Kidney epithelial cell (primary cell): ENCODE data around the gene KPTN. TPM values are rescaled to one million over a fixed set of nuclear protein-coding genes. Genes with fewer than 3 reads are reported as not detected.

ENCODE experiments used
- DNase-seq: peaks from one replicate; pipeline ENCODE4 v3.0.0-alpha.2; 2010; ENCODE audit warnings: low read depth
- H3K27me3 ChIP-seq: 2 replicates; pipeline ENCODE4 v1.6.0; 2011; ENCODE audit warnings: low read length; ENCODE audit not compliant: control insufficient read depth, insufficient read depth
- H3K36me3 ChIP-seq: 2 replicates; pipeline ENCODE4 v1.5.1; 2011; ENCODE audit warnings: low read length; ENCODE audit not compliant: control insufficient read depth, insufficient read depth
- H3K4me3 ChIP-seq: 2 replicates; pipeline ENCODE4 v1.5.1; 2011; ENCODE audit warnings: low read depth, mild to moderate bottlenecking, control low read depth, low read length
- total RNA-seq: library from RNA; depleted of rRNA; stranded (reverse); fragments of >200 nt; gene quantifications from 2 replicates; pipeline ENCODE4 v1.2.3, GENCODE V29; 2015
- TF ChIP-seq, protein P1 (sequence below): IDR thresholded peaks from 2 replicates; pipeline ENCODE4 v1.5.1; 2011; ENCODE audit warnings: mild to moderate bottlenecking, moderate library complexity, low read length, control low read depth, inconsistent platforms; ENCODE audit not compliant: insufficient read depth, poor library complexity, severe bottlenecking

KPTN gene
- total RNA-seq, 1 donor from 2014 or later: 6.0 TPM

DNA sequence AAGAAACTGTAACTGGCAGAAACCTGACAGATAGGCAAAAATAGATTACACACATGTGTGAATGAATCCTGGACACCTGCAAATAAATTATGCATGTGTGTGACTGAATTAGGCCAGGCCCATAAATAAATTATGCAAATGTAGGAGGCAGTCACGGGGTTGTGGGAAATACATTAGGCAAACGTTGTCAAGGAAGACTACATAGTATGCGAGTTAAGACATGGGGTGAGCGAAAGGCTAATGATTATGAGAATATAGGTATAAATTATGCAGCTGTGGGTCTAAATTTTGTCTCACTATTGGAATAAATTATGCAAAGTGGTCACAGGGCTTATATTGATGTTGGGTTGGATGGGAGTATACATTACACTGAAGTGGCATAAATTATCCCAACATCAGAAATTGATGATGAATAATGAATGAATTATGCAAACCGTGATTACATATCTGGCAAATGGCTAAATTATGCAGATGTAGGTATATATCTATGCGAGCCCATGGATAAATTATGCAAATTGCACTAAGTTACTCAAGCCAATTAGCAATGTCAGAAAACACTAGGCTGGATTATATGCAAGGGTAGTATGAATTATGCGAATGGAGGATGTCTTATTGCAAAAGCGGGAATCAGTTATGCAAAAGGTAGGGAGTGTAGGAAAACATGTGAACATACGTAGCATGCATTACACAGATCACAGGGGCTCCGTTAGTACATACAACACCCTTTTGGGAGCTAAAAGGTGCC is 19.2 kb downstream of the KPTN start:
- H3K27me3 ChIP-seq: peaks cover 42% of the 10 kb centered on the region
- no peaks in the 10 kb centered on the region for H3K36me3 ChIP-seq
- TF ChIP-seq, protein P1, sequence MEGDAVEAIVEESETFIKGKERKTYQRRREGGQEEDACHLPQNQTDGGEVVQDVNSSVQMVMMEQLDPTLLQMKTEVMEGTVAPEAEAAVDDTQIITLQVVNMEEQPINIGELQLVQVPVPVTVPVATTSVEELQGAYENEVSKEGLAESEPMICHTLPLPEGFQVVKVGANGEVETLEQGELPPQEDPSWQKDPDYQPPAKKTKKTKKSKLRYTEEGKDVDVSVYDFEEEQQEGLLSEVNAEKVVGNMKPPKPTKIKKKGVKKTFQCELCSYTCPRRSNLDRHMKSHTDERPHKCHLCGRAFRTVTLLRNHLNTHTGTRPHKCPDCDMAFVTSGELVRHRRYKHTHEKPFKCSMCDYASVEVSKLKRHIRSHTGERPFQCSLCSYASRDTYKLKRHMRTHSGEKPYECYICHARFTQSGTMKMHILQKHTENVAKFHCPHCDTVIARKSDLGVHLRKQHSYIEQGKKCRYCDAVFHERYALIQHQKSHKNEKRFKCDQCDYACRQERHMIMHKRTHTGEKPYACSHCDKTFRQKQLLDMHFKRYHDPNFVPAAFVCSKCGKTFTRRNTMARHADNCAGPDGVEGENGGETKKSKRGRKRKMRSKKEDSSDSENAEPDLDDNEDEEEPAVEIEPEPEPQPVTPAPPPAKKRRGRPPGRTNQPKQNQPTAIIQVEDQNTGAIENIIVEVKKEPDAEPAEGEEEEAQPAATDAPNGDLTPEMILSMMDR: no peak
- no peak for DNase-seq
- H3K4me3 ChIP-seq: no peak overlapping the region

DNA sequence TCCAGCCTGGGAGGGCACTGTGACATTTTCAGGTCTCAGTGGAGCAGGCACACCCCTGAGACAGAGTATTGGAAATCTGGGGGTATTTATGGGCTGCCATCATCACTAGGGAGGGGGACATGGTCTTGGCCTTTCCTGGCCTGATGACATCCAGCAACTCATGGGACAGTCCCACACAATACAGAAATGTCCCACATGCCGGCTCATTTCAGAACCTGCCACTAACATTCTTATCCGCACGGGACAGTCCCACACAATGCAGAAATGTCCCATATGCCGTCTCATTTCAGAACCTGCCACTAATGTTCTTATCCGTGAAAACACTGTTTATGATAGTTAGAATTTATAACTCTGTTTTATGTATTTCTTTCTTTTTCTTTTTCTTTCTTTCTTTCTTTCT is 22.1 kb downstream of the KPTN start:
- TF ChIP-seq, protein P1: no peak
- Histone ChIP-seq H3K27me3 (peaks cover 45% of the 10 kb centered on the region), H3K36me3 (no peaks in the 10 kb centered on the region)

DNA sequence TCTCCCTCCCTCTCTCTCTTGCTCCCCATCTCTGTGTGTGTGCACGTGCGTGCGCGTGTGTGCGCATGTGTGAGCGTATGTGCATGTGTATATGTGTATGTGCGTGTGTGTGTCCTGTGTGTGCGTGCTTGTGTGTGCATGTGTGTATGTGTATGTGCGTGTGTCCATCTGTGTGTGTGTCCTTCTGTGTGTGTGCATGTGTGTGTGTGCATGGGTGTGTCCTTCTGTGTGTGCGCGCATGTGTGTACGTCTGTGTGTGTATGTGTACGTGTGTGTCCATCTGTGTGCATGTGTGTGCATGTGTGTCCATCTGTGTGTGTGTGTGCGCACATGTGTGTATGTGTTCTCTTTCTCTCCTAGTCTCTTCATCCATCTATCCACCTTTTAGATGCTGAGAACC is 24.5 kb downstream of the KPTN start:
- TF ChIP-seq, protein P1: no peak
- DNase-seq: no peak
- H3K27me3 ChIP-seq: peaks cover 56% of the 10 kb centered on the region
- no peak overlapping the region for H3K4me3 ChIP-seq
- no peaks in the 10 kb centered on the region for H3K36me3 ChIP-seq

More for the DNA sequence above, 22.1 kb downstream of the KPTN start:
- H3K4me3 ChIP-seq: no peak overlapping the region
- DNase-seq: no peak

DNA sequence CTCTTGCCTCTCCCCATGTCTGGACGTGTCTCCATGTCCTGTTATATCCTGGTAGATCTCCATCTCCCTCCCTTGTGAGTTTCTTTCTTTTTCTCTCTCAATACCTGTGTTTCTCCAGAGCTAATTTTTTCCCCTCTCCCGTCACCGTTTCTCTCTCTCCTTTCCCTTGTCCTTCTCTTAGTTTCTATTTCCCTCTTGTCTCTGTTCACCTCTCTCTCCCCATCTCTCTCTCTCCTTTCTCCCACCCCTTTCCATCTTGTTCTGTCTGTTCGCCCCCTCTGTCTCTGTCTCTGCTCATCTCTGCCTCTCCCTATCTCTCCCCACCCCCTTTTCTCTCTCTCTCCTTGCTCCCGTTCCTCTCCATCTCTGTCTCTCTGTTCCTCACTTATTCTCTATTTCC is 25.3 kb downstream of the KPTN start:
- Histone ChIP-seq H3K27me3 (peaks cover 58% of the 10 kb centered on the region), H3K4me3 (no peak overlapping the region), H3K36me3 (no peaks in the 10 kb centered on the region)
- TF ChIP-seq, protein P1: no peak
- no peak for DNase-seq

DNA sequence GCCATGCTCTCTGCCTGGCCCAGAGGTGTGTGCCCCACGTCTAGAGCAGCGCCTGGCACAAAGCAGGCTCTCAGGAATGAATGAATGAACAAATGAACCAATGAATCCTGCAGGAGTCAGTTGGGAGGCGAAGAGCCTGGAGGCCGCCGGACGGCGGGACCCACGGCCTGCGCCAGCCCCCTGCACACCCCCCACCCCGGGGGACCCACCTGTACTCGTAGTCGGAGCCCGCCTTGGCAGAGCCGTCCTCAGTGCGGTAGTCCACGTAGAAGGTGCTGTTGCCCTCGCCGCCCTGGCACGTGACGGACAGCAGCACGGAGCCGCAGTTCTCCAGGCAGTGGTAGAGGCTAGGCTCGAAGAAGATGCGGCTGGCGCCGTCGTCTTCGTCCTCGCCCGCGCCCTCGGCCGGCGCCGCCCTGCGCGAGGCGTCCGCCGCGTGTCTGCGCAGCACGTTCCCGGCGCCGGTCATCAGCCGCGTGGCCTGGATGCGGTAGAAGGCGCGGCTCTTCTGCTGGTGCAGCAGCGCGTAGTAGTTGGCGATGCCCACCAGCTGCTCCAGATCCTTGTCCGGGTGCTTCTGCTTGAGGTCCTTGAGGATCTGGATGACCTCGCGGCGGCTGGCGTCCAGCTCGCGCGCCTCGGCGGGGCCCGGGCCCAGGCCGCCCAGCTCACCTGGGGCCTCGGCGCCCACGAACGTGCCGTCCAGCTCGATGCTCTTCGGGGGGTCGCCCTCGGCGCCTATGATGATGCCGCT is 27.1 kb downstream of the KPTN start:
- TF ChIP-seq, protein P1: no peak
- no peak for DNase-seq
- H3K36me3 ChIP-seq: no peaks in the 10 kb centered on the region
- no peak overlapping the region for H3K4me3 ChIP-seq
- peaks cover 63% of the 10 kb centered on the region for H3K27me3 ChIP-seq
